ENCODE results near the gene C2orf78. TPM values are rescaled to one million over a fixed set of nuclear protein-coding genes. Genes with fewer than 3 reads are reported as not detected.

Gene C2orf78
- polyA plus RNA-seq, 3 donors: not detected

DNA sequence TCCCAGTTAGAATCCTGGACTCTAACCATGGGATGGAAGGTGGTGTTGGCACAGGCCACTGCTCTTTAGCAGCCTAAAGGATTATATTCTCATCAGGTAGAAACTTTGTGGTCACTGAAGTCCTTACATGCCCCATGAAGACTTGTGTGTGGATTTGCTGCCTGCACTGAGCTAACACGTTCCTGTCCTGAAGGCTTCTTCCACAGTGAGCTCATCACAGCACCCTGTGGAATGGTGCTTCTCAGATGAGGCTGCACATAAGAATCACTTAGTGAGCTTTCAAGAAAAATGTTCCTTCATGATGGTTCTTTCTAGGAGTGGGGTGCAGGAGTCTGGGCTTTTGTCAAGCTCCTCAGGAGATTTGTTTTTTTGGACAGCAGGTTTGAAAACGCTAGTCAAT is 71.5 kb downstream of the C2orf78 start:
- peaks cover 80 to 94% of the 10 kb centered on the region in 2 donors for H3K36me3 ChIP-seq (replicated peaks in 1 of 2; ENCODE audit: control insufficient read depth in 1 of 2, insufficient read depth in 2 of 2, low read length in 2 of 2)
- H3K4me3 Mint-ChIP-seq: no peak overlapping the region
- H3K27ac Mint-ChIP-seq: no peak overlapping the region
- H3K79me2 ChIP-seq (ENCODE audit: insufficient read depth, low read length): no peaks in the 10 kb centered on the region
- H3K9me3 ChIP-seq (replicated peaks in 1 of 2; ENCODE audit: control insufficient read depth in 1 of 2, insufficient read depth in 1 of 2, low read length in 2 of 2): no peaks in the 10 kb centered on the region
- H3K36me3 Mint-ChIP-seq: peaks cover 17 to 56% of the 10 kb centered on the region in 2 donors
- no peaks in the 10 kb centered on the region for H3K4me1 ChIP-seq (ENCODE audit: control insufficient read depth in 1 of 2, insufficient read depth in 2 of 2, low read length in 2 of 2)
- no peaks in the 10 kb centered on the region for H4K20me1 ChIP-seq (ENCODE audit: insufficient read depth, low read length)
- 100% methylated on average over 1 of the region's 2 CpGs for WGBS (ENCODE audit: insufficient coverage)
- no peak overlapping the region for H3K4me3 ChIP-seq (replicated peaks in 1 of 3; ENCODE audit: low read depth in 2 of 3, low read length in 3 of 3)
- peaks cover 0 to 2% (median 0%) of the 10 kb centered on the region in 3 donors for H3K27me3 Mint-ChIP-seq (ENCODE audit: low read depth in 3 of 3)
- H3K27me3 ChIP-seq (ENCODE audit: control insufficient read depth in 2 of 2, insufficient read depth in 2 of 2, low read length in 2 of 2): no peaks in the 10 kb centered on the region
- H3K9ac ChIP-seq (ENCODE audit: insufficient read depth, low read length, poor library complexity, severe bottlenecking): no peak overlapping the region
- H3K4me1 Mint-ChIP-seq: no peaks in the 10 kb centered on the region
- TF ChIP-seq, protein P1, sequence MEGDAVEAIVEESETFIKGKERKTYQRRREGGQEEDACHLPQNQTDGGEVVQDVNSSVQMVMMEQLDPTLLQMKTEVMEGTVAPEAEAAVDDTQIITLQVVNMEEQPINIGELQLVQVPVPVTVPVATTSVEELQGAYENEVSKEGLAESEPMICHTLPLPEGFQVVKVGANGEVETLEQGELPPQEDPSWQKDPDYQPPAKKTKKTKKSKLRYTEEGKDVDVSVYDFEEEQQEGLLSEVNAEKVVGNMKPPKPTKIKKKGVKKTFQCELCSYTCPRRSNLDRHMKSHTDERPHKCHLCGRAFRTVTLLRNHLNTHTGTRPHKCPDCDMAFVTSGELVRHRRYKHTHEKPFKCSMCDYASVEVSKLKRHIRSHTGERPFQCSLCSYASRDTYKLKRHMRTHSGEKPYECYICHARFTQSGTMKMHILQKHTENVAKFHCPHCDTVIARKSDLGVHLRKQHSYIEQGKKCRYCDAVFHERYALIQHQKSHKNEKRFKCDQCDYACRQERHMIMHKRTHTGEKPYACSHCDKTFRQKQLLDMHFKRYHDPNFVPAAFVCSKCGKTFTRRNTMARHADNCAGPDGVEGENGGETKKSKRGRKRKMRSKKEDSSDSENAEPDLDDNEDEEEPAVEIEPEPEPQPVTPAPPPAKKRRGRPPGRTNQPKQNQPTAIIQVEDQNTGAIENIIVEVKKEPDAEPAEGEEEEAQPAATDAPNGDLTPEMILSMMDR (IDR thresholded peaks at IDR 0.05): no peak
- no peak overlapping the region for H3K27ac ChIP-seq (ENCODE audit: low read depth in 1 of 2, low read length in 2 of 2)
- no peak overlapping the region for H3K4me2 ChIP-seq (replicated peaks; ENCODE audit: extremely low read depth, low read length, poor library complexity, severe bottlenecking)
- no peak overlapping the region for H2AFZ ChIP-seq (ENCODE audit: insufficient read depth, low read depth, low read length, poor library complexity, severe bottlenecking)
- H3K9me3 Mint-ChIP-seq: no peaks in the 10 kb centered on the region
- no peak for DNase-seq
- intact Hi-C loops (cut with micrococcal nuclease): no loop called here

DNA sequence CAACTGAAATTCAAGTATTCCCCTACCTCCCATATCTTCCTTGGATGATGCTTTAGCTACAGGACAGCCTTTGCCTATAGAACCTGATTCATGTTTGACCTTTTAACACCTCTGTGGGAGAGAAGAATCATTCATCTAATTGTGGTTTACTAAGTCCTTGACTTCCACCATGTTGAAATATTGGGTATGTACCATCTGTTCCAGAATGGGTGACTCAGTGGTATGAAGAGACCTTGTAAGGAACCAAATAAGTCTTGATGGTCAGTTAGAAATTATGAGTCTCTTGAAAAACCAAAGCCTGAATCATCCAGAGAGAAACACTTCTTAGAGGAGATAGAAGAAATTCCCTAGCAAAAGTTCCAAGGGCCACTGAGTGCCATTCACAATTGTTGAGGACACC is 72.2 kb downstream of the C2orf78 start:
- H3K4me1 Mint-ChIP-seq: no peaks in the 10 kb centered on the region
- TF ChIP-seq, protein P1 (IDR thresholded peaks at IDR 0.05): no peak
- H4K20me1 ChIP-seq (ENCODE audit: insufficient read depth, low read length): no peaks in the 10 kb centered on the region
- H3K4me3 ChIP-seq (replicated peaks in 1 of 3; ENCODE audit: low read depth in 2 of 3, low read length in 3 of 3): no peak overlapping the region
- H3K36me3 ChIP-seq (replicated peaks in 1 of 2; ENCODE audit: control insufficient read depth in 1 of 2, insufficient read depth in 2 of 2, low read length in 2 of 2): peaks cover 80 to 94% of the 10 kb centered on the region in 2 donors
- no peaks in the 10 kb centered on the region for H3K27me3 ChIP-seq (ENCODE audit: control insufficient read depth in 2 of 2, insufficient read depth in 2 of 2, low read length in 2 of 2)
- no peaks in the 10 kb centered on the region for H3K79me2 ChIP-seq (ENCODE audit: insufficient read depth, low read length)
- no peak overlapping the region for H3K27ac Mint-ChIP-seq
- H3K4me1 ChIP-seq (ENCODE audit: control insufficient read depth in 1 of 2, insufficient read depth in 2 of 2, low read length in 2 of 2): no peaks in the 10 kb centered on the region
- no peak overlapping the region for H3K9ac ChIP-seq (ENCODE audit: insufficient read depth, low read length, poor library complexity, severe bottlenecking)
- no peak overlapping the region for H2AFZ ChIP-seq (ENCODE audit: insufficient read depth, low read depth, low read length, poor library complexity, severe bottlenecking)
- H3K27me3 Mint-ChIP-seq (ENCODE audit: low read depth in 3 of 3): peaks cover 0 to 2% (median 0%) of the 10 kb centered on the region in 3 donors
- no peak overlapping the region for H3K27ac ChIP-seq (ENCODE audit: low read depth in 1 of 2, low read length in 2 of 2)
- H3K36me3 Mint-ChIP-seq: peaks cover 22 to 56% of the 10 kb centered on the region in 2 donors
- H3K9me3 Mint-ChIP-seq: no peaks in the 10 kb centered on the region
- intact Hi-C loops (cut with micrococcal nuclease): no loop called here
- no peaks in the 10 kb centered on the region for H3K9me3 ChIP-seq (replicated peaks in 1 of 2; ENCODE audit: control insufficient read depth in 1 of 2, insufficient read depth in 1 of 2, low read length in 2 of 2)
- no peak for DNase-seq
- H3K4me3 Mint-ChIP-seq: no peak overlapping the region
- no peak overlapping the region for H3K4me2 ChIP-seq (replicated peaks; ENCODE audit: extremely low read depth, low read length, poor library complexity, severe bottlenecking)
